DMS153 treated with DMSO at 0.1 percent for 48 hours (cell line): ENCODE data around the gene ENO3.
"Not testable (repeated sequence)": the region's sequence is repeated elsewhere in the genome, so short reads cannot be mapped to it uniquely, and the experiment has no call there.

Source experiments
- DNase-seq: peaks from one replicate; lab custom pipeline; 2025; ENCODE audit not compliant: unreplicated experiment; lab: John Stamatoyannopoulos, UW

The ENO3 gene

DNA sequence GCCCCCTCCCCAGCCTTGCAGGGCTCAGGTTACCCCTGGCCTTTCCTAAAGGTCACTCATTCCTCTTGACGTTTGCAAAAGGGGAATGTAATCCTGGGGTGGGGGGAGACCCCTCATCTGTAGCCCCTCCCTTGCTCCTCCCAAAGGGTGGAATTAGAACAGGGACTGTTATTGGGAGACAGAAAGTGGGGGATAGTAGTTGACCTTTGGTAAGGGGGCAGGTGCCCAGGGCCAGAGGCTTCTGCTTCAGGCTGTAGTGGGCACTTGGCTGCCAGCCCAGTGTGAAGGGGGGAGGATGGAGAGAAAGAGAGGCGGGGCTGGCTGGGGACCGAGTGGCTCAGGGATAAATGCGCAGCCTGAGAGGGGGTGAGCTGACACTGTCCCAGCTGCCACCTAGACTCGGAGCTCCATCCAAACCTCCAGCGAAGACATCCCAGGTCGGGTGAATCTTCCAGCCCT is at the start of gene ENO3:
Gene ENO3, plus strand, starts transcription at position 374 of the 459 bp plus-strand sequence. CDS start 711 bp downstream, outside the sequence.
- no peak for DNase-seq

- DNase-seq: no peak
Measured at GRCh38 chr17:4901648-4902344, 49.1 kb upstream of the ENO3 start.

GRCh38 chr17:4902540-4902939 is 48.4 kb upstream of the ENO3 start:
- no peak for DNase-seq

GRCh38 chr17:4903051-4903818 is 47.7 kb upstream of the ENO3 start, which contains the start of gene CHRNE:
CHRNE (minus strand) TSS chr17:4903098; CDS start chr17:4903063, 35 bp downstream.
- DNase-seq: peak; percentile 19

GRCh38 chr17:4906642-4907041 is 44.3 kb upstream of the ENO3 start:
- not testable (repeated sequence) for DNase-seq

- no peak for DNase-seq
Measured at GRCh38 chr17:4908301-4908700, 42.6 kb upstream of the ENO3 start.

DNA sequence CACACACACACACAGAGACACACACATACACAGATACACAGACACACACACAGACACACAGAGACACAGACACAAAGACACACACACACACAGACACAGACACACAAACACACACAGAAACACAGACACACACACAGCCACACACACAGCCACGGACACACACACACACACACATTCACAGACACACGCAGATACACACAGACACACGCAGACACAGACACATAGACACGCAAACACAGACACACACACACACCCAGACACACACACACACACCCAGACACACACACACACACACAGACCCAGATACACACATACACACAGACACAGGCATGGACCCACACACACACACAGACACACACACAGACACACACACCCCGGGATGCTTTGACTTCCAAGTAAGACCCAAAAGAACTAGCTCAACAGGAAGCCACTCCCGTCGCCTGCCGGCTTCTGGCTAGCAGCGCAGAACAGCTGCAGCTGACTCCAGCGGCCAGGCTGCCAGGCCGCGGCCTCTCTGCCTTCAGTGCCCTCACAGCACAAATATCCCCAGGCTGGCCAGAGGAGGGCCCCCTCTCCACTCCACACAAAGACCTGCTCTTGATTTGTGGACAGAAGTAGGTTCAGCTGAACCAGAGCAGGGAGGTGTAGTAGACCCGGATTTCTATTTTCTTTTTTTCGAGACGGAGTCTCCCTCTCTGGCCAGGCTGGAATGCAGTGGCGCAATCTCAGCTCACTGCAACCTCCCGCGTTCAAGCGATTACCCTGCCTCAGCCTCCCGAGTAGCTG is 42.0 kb upstream of the ENO3 start:
- peak; percentile 38 for DNase-seq

DNA sequence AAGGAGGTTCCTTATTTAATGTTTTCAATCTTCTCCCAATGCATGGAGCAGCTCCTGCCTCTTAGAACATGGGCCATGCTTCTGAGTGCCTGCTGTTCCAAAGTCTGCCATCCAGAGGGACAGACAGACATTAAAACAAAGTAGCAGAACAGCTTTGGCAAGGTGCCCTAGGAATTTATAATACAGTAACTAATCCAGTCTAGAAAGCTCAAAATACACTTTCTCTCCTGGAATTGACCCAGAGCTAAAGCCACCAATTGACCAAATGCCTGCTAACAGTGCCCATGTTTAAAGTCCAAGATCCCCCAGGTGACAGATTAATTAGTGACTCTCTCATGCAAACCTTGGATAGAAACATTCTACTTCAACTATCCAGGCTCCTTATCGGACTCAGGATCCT is 36.9 kb upstream of the ENO3 start:
- DNase-seq: no peak

DNA sequence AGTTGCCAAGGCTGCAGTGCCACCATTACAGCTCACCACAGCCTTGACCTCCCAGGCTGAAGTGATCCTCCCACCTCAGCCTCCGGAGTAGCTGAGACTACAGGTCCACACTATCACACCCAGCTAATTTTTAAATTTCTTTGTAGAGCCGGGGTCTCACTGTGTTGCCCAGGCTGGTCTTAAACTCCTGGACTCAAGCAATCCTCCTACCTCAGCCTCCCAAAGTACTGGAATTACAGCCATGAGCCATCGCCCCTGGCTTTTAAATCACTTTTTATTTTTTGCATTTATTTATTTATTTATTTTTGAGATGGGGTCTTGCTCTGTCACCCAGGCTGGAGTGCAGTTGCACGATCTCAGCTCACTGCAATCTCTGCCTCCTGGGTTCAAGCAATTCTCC is 36.4 kb upstream of the ENO3 start:
- not testable (repeated sequence) for DNase-seq

- DNase-seq: no peak
Measured at GRCh38 chr17:4919511-4920047, 31.3 kb upstream of the ENO3 start.

DNA sequence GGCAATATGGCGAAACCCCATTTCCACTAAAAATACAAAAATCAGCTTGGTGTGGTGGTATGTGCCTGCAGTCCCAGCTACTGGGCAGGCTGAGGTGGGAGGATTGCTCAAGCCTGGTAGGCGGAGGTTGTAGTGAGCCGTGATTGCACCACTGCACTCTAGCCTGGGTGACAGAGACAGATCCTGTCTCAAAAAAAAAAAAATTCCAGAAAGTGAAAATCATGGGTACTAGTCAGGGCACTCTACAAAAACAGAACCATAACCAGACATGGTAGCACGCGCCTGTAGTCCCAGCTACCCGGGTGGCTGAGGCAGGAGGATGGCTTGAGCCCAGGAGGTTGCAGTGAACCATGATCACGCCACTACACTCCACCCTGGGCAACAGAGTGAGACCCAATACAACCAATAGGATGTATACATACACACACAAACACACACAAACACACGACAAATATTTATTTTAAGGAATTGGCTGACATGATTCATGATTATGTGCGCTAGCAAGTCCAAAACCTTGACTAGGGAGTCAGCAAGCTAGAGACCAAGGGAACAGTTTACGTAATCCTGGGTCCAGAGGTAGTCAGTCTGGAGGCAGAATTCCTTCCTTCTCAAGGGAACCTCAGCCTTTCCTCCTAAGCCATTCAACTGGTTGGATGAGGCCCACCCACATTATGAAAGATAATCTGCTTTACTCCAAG is 30.4 kb upstream of the ENO3 start:
- DNase-seq: no peak

DNA sequence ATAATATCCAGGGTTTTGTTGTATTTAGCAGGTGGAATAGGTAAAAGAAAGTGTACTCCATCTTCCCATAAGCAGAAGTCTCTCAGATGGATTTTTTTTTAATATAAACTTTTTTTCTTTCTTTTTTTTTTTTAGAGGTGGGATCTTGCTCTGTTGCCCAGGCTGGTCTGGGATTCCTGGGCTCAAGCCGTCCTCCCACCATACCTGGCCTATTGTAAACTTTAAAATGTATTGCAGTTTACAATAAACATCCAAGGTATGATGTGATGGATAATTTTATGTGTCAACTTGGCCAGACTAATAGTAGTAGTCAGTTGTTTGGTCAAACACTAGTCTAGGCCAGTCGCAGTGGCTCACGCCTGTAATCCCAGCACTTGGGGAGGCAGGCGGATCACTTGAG is 29.6 kb upstream of the ENO3 start:
- DNase-seq: no peak

DNA sequence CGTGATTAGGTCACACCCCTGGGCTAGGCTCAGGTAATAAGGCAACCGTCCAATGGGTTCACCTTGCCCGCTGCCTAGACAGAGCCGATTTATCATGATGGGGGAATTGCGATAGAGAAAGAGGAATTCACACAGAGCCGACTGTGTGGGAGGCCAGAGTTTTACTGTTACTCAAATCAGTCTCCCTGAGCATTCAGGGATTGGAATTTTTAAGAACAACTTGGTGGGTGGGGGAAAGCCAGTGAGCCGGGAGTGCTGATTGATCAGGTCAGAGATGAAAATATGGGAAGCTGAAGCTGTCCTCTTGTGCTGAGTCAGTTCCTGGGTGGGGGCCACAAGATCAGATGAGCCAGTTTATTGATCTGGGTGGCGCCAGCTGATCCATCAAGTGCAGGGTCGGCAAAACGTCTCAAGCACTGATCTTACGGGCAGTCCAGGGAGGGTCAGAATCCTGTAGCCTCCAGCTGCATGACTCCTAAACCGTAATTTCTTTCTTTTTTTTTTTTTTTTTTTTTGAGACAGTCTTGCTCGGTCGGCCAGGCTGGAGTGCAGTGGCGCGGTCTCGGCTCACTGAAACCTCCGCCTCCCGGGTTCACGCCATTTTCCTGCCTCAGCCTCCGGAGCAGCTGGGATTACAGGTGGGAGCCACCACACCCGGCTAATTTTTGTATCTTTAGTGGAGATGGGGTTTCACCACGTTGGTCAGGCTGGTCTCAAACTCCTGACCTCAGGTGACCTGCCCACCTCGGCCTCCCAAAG is 24.2 kb upstream of the ENO3 start:
- DNase-seq: not testable (repeated sequence)

DNA sequence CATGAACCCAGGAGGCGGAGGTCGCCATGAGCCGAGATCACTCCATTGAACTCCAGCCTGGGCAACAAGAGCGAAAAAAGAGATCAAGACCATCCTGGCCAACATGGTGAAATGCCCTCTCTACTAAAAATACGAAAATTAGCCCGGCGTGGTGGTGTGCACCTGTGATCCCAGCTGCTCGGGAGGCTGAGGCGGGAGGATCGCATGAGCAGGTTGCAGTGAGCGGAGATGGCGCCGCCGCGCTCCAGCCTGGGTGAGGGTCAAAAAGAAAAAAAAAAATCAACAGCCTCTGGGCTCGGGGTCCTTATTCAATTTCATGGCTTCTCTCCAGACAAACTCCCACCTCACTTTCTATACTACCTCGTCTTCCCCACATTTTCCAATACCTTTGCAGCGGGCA is 22.0 kb upstream of the ENO3 start:
- no peak for DNase-seq

DNA sequence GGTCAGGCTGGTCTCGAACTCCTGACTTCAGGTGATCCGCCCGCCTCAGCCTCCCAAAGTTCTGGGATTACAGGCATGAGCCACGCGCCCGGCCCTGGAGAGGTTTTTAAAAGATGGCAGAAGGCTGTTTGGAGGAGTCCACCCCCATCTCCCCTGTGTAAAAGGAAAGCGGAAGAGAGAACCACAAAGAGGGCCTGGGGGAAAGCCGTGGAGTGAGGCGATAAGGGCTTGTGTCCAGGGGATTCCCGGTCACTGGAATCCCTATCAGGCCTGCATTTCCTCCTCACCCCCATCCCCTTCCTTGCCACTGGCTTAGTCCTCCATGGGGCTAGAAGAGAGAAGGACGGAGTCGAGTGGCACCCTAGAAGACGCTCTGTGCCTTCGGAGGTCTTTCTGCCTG is 19.0 kb upstream of the ENO3 start, which contains the start of gene GP1BA:
Gene GP1BA, plus strand, starts transcription at position 315 of the 400 bp plus-strand sequence. CDS start 328 bp downstream, outside the sequence.
- DNase-seq: no peak

GRCh38 chr17:4932756-4933155 is 18.2 kb upstream of the ENO3 start:
- no peak for DNase-seq

GRCh38 chr17:4933646-4934045 is 17.3 kb upstream of the ENO3 start:
- DNase-seq: no peak

GRCh38 chr17:4934173-4934979 is 16.5 kb upstream of the ENO3 start:
- peak; percentile 3 for DNase-seq

DNA sequence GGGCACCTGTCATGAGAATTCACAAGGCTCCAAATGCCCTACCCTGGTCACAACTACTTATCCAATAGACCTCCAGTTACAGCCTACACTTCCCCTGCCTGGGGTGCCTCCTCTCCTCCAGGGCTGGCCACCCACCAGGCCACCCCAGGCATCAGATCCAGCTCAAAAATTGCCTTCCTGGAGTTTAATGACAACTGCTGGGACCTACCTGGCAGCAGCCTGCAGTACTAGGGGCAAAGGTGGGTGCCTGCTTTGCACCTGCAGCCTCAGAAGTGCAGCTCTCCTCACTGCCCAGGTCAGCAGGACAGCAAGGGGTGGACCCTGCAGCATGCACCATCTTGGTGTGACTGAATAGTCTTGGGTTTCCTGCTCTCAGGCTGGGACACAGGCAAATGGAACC is 15.3 kb upstream of the ENO3 start:
- no peak for DNase-seq
